Liver (tissue), 9 donors: ENCODE measurements around the gene CELSR2. TPM values are rescaled to one million over a fixed set of nuclear protein-coding genes. Genes with fewer than 3 reads are reported as not detected.

Experiments
- DNase-seq: peaks from one replicate; pipeline ENCODE4 v3.0.0-alpha.2; 2017; ENCODE audit warnings: low spot score
- H3K27ac ChIP-seq, 2 donors: one replicate each; pipeline ENCODE4 v1.7.0; 2013; ENCODE audit warnings: inconsistent platforms in 2 of 2, low read length in 2 of 2, control low read depth in 1 of 2, low read depth in 1 of 2, mild to moderate bottlenecking in 1 of 2
- H3K27me3 ChIP-seq, 4 donors: one replicate each; pipeline versions ENCODE4 v1.6.1 to v1.7.0; 2013; ENCODE audit warnings: low read length in 3 of 4, inconsistent platforms in 1 of 4, mild to moderate bottlenecking in 1 of 4, moderate library complexity in 1 of 4; ENCODE audit not compliant: control insufficient read depth in 4 of 4, insufficient read depth in 4 of 4
- H3K36me3 ChIP-seq, 4 donors: one replicate each; pipeline versions ENCODE4 v1.6.1 to v1.7.0; 2013; ENCODE audit warnings: low read length in 3 of 4, mild to moderate bottlenecking in 3 of 4, low read depth in 1 of 4, moderate library complexity in 1 of 4; ENCODE audit not compliant: control insufficient read depth in 4 of 4, insufficient read depth in 3 of 4
- H3K4me1 ChIP-seq, 4 donors: one replicate each; pipeline versions ENCODE4 v1.6.1 to v1.7.0; 2013; ENCODE audit warnings: low read length in 3 of 4, mild to moderate bottlenecking in 3 of 4, moderate library complexity in 1 of 4; ENCODE audit not compliant: control insufficient read depth in 4 of 4, insufficient read depth in 4 of 4
- H3K4me3 ChIP-seq, 3 donors: one replicate each; pipeline versions ENCODE4 v1.6.1 to v1.7.0; 2013; ENCODE audit warnings: low read length in 3 of 3, control low read depth in 1 of 3, low read depth in 1 of 3, mild to moderate bottlenecking in 1 of 3
- H3K9ac ChIP-seq, 2 donors: one replicate each; pipeline ENCODE4 v1.7.0; 2013; ENCODE audit warnings: low read length in 2 of 2, mild to moderate bottlenecking in 2 of 2, moderate library complexity in 2 of 2, control low read depth in 1 of 2, low read depth in 1 of 2
- H3K9me3 ChIP-seq, 4 donors: one replicate each; pipeline versions ENCODE4 v1.6.1 to v1.7.0; 2013; ENCODE audit warnings: low read length in 3 of 4; ENCODE audit not compliant: control insufficient read depth in 4 of 4
- ATF3 ChIP-seq: IDR thresholded peaks from 2 replicates; pipeline ENCODE4 v1.6.1; 2016; ENCODE audit warnings: antibody characterized with exemption
- CTCF ChIP-seq: fragments of 150-350 bp; IDR thresholded peaks from 2 replicates; pipeline ENCODE4 v1.5.1; 2017; ENCODE audit warnings: improper control_type of control experiment, low read depth, low read length; ENCODE audit not compliant: missing input control
- EGR1 ChIP-seq, 2 donors: IDR thresholded peaks; 2 replicates each; pipeline ENCODE4 v1.6.1; 2016 to 2018; ENCODE audit warnings: antibody characterized with exemption in 2 of 2, low read depth in 2 of 2
- HNF4G ChIP-seq: IDR thresholded peaks from 2 replicates; pipeline ENCODE4 v1.6.1; 2016; ENCODE audit warnings: antibody characterized with exemption
- JUND ChIP-seq, 2 donors: IDR thresholded peaks; 2 replicates each; pipeline ENCODE4 v1.6.1; 2016; ENCODE audit warnings: antibody characterized with exemption in 2 of 2
- MAX ChIP-seq: IDR thresholded peaks from 2 replicates; pipeline ENCODE4 v1.6.1; 2016; ENCODE audit warnings: antibody characterized with exemption
- RAD21 ChIP-seq, 2 donors: IDR thresholded peaks; 2 replicates each; pipeline ENCODE4 v1.6.1; 2016; ENCODE audit warnings: antibody characterized with exemption in 2 of 2, mild to moderate bottlenecking in 2 of 2
- SP1 ChIP-seq: IDR thresholded peaks from 2 replicates; pipeline ENCODE4 v1.6.1; 2018; ENCODE audit warnings: antibody characterized with exemption, mild to moderate bottlenecking
- TAF1 ChIP-seq: conservative IDR thresholded peaks from 2 replicates; pipeline ENCODE4 v1.6.1; 2016; ENCODE audit warnings: antibody characterized with exemption, mild to moderate bottlenecking
- WGBS: extraction: QIAGEN DNeasy Blood & Tissue Kit; methylation state at CpG from one replicate; pipeline ENCODE4 v1.1.7; 2013; 5-methylcytosine and 5-hydroxymethylcytosine counted together
- polyA plus RNA-seq, 2 donors: library from polyadenylated mRNA; stranded (reverse) in 1 of 2; unstranded in 1 of 2; fragments of 200-250 nt in 1 of 2; fragments of >200 nt in 1 of 2; fragmentation: Nextera tagmentation in 1 of 2; extraction: Ambion mirVana in 1 of 2; gene quantifications; one replicate each; pipeline versions ENCODE4 v1.2.1 to v1.2.3, GENCODE V29; 2013 to 2015
- total RNA-seq, 2 donors: library from RNA; depleted of rRNA; stranded (reverse); fragments of >200 nt; gene quantifications; one replicate each; pipeline ENCODE4 v1.2.3, GENCODE V29; 2014
- TF ChIP-seq, protein P1 (sequence below): IDR thresholded peaks from 2 replicates; pipeline ENCODE4 v1.6.1; 2016; ENCODE audit warnings: antibody characterized with exemption
- donor health status: healthy.
- donor health status: healthy.
- donor health status: healthy.
- donor health status: healthy.
- donor health status: healthy.

The CELSR2 gene
- total and polyA plus RNA-seq, 4 donors: 0.73 to 1.6 (median 1.2) TPM

DNA sequence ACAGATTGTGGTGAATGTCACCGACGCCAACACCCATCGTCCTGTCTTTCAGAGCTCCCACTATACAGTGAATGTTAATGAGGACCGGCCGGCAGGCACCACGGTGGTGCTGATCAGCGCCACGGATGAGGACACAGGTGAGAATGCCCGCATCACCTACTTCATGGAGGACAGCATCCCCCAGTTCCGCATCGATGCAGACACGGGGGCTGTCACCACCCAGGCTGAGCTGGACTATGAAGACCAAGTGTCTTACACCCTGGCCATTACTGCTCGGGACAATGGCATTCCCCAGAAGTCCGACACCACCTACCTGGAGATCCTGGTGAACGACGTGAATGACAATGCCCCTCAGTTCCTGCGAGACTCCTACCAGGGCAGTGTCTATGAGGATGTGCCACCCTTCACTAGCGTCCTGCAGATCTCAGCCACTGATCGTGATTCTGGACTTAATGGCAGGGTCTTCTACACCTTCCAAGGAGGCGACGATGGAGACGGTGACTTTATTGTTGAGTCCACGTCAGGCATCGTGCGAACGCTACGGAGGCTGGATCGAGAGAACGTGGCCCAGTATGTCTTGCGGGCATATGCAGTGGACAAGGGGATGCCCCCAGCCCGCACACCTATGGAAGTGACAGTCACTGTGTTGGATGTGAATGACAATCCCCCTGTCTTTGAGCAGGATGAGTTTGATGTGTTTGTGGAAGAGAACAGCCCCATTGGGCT, 3.0 kb downstream of the CELSR2 start:
- no peaks in the 10 kb centered on the region for H3K36me3 ChIP-seq
- TF ChIP-seq ATF3: no peak
- TF ChIP-seq SP1: no peak
- TF ChIP-seq CTCF: no peak
- TF ChIP-seq TAF1: no peak
- TF ChIP-seq, protein P1, sequence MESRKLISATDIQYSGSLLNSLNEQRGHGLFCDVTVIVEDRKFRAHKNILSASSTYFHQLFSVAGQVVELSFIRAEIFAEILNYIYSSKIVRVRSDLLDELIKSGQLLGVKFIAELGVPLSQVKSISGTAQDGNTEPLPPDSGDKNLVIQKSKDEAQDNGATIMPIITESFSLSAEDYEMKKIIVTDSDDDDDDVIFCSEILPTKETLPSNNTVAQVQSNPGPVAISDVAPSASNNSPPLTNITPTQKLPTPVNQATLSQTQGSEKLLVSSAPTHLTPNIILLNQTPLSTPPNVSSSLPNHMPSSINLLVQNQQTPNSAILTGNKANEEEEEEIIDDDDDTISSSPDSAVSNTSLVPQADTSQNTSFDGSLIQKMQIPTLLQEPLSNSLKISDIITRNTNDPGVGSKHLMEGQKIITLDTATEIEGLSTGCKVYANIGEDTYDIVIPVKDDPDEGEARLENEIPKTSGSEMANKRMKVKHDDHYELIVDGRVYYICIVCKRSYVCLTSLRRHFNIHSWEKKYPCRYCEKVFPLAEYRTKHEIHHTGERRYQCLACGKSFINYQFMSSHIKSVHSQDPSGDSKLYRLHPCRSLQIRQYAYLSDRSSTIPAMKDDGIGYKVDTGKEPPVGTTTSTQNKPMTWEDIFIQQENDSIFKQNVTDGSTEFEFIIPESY: no peak
- no peak for TF ChIP-seq JUND (IDR thresholded peaks at IDR 0.05)
- TF ChIP-seq MAX: no peak
- H3K27ac ChIP-seq: no peak overlapping the region
- no peaks in the 10 kb centered on the region for H3K9me3 ChIP-seq
- H3K4me3 ChIP-seq: no peak overlapping the region
- no peaks in the 10 kb centered on the region for H3K27me3 ChIP-seq
- no peak for DNase-seq
- WGBS: 97% methylated on average over 31 of the region's 31 CpGs
- H3K4me1 ChIP-seq: peaks cover 2 to 9% (median 5%) of the 10 kb centered on the region in 4 donors
- no peak overlapping the region for H3K9ac ChIP-seq

GRCh38 chr1:109252893-109253802, 3.8 kb downstream of the CELSR2 start:
- peaks cover 2 to 9% (median 5%) of the 10 kb centered on the region in 4 donors for H3K4me1 ChIP-seq
- no peaks in the 10 kb centered on the region for H3K9me3 ChIP-seq
- H3K36me3 ChIP-seq: no peaks in the 10 kb centered on the region
- no peak for DNase-seq
- 90% methylated on average over 33 of the region's 33 CpGs for WGBS
- H3K27ac ChIP-seq: no peak overlapping the region
- H3K4me3 ChIP-seq: no peak overlapping the region
- H3K27me3 ChIP-seq: no peaks in the 10 kb centered on the region
- TF ChIP-seq HNF4G (no peak), EGR1 (IDR thresholded peaks at IDR 0.05; ENCODE audit: low read depth in 2 of 2) (no peak), RAD21 (IDR thresholded peaks at IDR 0.05) (no peak)
- H3K9ac ChIP-seq: no peak overlapping the region
